ACC112 (cell line): ENCODE measurements around the gene RALGAPB.
"Not testable (repeated sequence)": the region's sequence is repeated elsewhere in the genome, so short reads cannot be mapped to it uniquely, and the experiment has no call there.

ENCODE experiments used
- H2AFZ ChIP-seq: fragments of 200-600 bp; sonication (generic); one replicate; pipeline ENCODE4 v1.6.0; 2017; ENCODE audit warnings: antibody characterized with exemption, low read length; ENCODE audit not compliant: unreplicated experiment
- H3K27ac ChIP-seq: fragments of 200-600 bp; sonication (generic); 2 replicates; pipeline ENCODE4 v1.5.1; 2014; ENCODE audit warnings: low read depth, mild to moderate bottlenecking, antibody characterized with exemption, low read length, moderate library complexity
- H3K27me3 ChIP-seq: fragments of 200-600 bp; sonication (generic); 2 replicates; pipeline ENCODE4 v1.6.1; 2014; ENCODE audit warnings: mild to moderate bottlenecking, antibody characterized with exemption, low read length, moderate library complexity, mixed read lengths; ENCODE audit not compliant: insufficient read depth
- H3K36me3 ChIP-seq: fragments of 200-600 bp; sonication (generic); 2 replicates; pipeline ENCODE4 v1.6.1; 2016; ENCODE audit warnings: mild to moderate bottlenecking, antibody characterized with exemption, low read length, moderate library complexity, mixed read lengths; ENCODE audit not compliant: insufficient read depth
- H3K4me1 ChIP-seq: fragments of 200-600 bp; sonication (generic); one replicate; pipeline ENCODE4 v1.6.1; 2016; ENCODE audit warnings: low read length, mixed read lengths; ENCODE audit not compliant: insufficient read depth, unreplicated experiment, control insufficient read depth
- H3K4me3 ChIP-seq: fragments of 200-600 bp; sonication (generic); 2 replicates; pipeline ENCODE4 v1.5.1; 2014; ENCODE audit warnings: mild to moderate bottlenecking, low read depth, low read length
- H3K79me2 ChIP-seq: fragments of 200-600 bp; sonication (generic); one replicate; pipeline ENCODE4 v1.6.0; 2016; ENCODE audit warnings: low read length; ENCODE audit not compliant: control insufficient read depth, unreplicated experiment, insufficient read depth

Gene RALGAPB

DNA sequence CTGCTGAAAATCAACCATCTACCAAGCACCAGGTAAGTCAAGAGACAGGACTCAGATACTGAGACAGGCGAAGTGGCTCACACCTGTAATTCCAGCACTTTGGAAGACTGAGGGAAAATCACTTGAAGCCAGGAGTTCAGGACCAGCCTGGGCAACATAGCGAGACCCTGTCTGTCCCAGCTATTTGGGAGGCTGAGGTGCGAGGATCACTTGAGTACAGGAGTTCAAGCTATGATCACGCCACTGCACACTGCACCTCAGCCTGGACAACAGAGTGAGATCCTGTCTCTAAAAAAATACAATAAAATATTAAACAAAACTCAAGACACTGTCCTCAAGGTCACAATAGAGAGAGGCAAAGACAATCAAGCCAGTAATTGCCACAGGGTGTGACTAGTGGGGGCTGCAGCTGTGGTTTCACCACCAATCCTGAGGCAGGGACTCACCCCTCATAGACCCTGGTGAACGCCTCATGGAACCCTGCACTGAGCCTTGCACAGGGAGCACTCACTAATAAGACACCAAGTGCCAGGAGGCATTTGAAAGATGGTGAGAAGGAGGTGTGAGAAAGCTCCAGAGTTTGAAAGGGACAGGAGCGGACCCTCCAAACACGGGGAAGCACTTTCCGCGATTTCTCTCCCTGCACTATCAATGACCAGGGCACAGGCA, 39.2 kb upstream of the RALGAPB start:
- no peak overlapping the region for H3K27ac ChIP-seq
- H3K4me3 ChIP-seq: peak overlapping the region; percentile 96
- H2AFZ ChIP-seq: no peak overlapping the region
- H3K27me3 ChIP-seq: no peaks in the 10 kb centered on the region
- peaks cover 32% of the 10 kb centered on the region for H3K4me1 ChIP-seq
- peaks cover 59% of the 10 kb centered on the region for H3K79me2 ChIP-seq
- peaks cover 49% of the 10 kb centered on the region for H3K36me3 ChIP-seq

DNA sequence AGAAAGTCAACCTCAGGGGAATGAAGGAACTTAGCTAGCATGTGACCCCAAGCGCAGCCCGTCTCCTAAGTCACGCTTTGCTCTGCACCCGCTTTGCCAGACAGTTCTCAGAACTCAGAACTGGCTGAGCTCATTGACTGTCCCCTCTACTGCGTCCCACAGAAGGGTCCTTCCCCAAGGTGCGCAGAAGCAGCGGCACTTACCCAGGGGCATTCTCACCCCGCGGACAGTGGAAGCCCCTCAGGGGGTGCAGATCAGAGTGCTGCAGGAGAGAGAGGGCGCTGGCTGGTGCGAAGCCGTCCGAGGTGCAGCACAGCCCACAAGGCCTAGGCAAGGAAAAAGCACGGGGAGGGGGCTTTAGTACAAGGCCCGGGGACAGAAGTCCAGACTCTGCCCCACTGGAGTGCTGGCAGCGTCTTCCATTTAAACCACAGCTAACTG, 38.3 kb upstream of the RALGAPB start:
- peaks cover 40% of the 10 kb centered on the region for H3K36me3 ChIP-seq
- H3K4me3 ChIP-seq: peak overlapping the region; percentile 96
- H3K79me2 ChIP-seq: peaks cover 51% of the 10 kb centered on the region
- peak overlapping the region; percentile 78 for H3K27ac ChIP-seq
- H2AFZ ChIP-seq: no peak overlapping the region
- H3K4me1 ChIP-seq: peaks cover 30% of the 10 kb centered on the region
- H3K27me3 ChIP-seq: no peaks in the 10 kb centered on the region

DNA sequence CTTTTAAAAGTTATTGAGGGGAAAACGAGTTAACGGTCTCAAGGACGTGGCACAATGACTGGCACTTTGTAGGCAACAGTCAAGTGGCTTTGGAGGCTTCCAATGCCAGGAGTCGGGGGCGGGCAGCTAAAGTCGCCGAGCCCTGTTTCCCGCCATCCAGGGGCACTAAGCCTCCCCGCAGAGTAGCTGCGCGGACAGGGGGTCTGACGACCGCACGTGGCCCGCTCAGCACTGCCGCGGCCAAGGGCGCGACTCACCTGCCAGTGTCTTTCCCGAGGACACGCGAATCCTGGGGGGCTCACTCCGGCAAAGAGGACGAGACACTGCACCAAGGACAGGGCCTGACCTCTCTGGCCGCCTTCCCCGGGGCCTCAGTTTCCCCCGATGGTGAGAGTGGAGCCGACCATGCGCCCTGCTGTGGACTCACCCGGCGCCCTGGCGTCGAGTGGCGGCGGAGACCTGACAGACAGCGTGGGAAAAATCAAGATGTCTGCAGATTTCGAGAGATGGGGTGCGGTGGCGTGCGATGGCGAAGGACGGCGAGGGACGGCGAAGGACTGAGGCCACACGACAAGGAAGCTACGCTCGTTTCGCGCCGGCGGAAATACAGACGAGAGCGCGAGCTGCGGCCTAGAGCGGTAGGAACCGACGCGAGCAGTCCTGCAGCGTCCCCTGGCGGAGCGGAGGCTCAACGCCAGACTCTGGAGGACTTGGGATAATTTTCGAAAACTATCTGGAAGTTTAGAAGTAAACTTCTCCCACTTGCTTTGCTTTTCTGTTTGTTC, 37.7 kb upstream of the RALGAPB start, which contains the start of gene SNHG17:
Gene SNHG17 (minus strand): TSS at position 559 of the 785 bp plus-strand sequence.
- H3K79me2 ChIP-seq: peaks cover 47% of the 10 kb centered on the region
- peaks cover 36% of the 10 kb centered on the region for H3K36me3 ChIP-seq

DNA sequence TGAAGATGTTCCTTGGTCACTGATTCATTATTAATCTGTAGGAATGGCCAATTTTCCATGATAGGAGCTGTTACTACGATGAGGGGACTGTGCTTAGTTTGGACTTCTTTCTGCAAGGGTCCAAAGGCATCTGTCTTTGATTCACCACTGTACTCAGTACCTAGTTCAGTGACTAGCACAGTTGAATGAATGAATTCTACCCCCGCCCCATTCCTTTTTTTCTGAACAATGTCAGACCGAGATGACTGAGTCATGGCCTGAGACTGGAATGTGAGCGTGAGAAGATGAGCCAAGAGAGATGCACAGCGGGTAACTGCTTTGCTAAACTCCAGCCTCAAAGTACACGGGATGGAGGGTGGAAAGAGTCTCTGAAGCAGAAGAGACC, 37.1 kb upstream of the RALGAPB start:
- Histone ChIP-seq H3K79me2 (peaks cover 46% of the 10 kb centered on the region), H3K27me3 (no peaks in the 10 kb centered on the region), H3K4me3 (peak overlapping the region; percentile 96), H3K36me3 (peaks cover 36% of the 10 kb centered on the region), H2AFZ (peak overlapping the region; percentile 48), H3K4me1 (peaks cover 30% of the 10 kb centered on the region), H3K27ac (peak overlapping the region; percentile 78)

More for the DNA sequence above, 37.7 kb upstream of the RALGAPB start, which contains the start of gene SNHG17:
- H3K4me1 ChIP-seq: peaks cover 30% of the 10 kb centered on the region
- peak within 1 kb of the TSS; percentile 78 for H3K27ac ChIP-seq
- H3K4me3 ChIP-seq: peak within 1 kb of the TSS; percentile 96
- H2AFZ ChIP-seq: peak within 1 kb of the TSS; percentile 48
- H3K27me3 ChIP-seq: no peaks in the 10 kb centered on the region

DNA sequence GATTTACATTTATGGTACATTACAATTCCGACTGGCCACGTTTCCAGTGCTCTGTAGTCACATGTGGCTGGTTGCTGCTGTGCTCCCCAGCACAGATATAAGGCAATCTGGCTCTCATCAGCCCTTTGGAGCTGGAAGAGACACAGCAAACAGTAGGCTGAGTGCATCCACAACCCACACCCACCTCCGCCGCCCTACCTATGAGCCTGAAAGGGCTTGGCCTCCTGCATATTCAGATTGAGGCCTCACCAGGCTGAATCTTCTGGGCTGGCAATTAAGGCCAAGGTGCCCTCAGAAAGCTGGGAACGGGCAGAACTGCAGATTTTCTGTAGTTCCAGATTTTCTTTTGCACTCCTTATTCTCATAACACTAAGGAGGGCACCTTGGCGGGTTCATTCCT, 34.8 kb upstream of the RALGAPB start:
- Histone ChIP-seq H3K36me3 (peaks cover 13% of the 10 kb centered on the region; the same call in 1 of the 2 replicates), H3K27me3 (no peaks in the 10 kb centered on the region), H3K4me1 (peaks cover 10% of the 10 kb centered on the region), H2AFZ (no peak overlapping the region), H3K27ac (no peak overlapping the region), H3K4me3 (no peak overlapping the region), H3K79me2 (peaks cover 24% of the 10 kb centered on the region)

DNA sequence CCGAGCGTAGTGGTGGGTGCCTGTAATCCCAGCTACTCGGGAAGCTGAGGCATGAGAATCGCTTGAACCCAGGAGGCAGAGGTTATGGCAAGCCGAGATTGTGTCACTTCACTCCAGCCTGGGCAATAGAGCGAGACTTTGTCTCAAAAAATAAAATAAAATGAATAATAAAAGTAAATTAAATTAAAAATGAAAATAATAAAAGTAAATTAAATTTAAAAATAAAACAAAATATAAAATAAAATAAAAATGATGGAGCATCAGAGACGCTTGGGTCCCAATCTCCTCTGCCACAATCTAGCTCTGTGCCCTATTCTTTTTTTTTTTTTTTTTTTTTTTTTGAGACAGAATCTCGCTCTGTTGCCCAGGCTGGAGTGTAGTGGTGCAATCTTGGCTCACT, 31.5 kb upstream of the RALGAPB start:
- not testable (repeated sequence) for H2AFZ ChIP-seq, H3K27me3 ChIP-seq, H3K27ac ChIP-seq, H3K79me2 ChIP-seq, H3K4me3 ChIP-seq, H3K4me1 ChIP-seq, H3K36me3 ChIP-seq

DNA sequence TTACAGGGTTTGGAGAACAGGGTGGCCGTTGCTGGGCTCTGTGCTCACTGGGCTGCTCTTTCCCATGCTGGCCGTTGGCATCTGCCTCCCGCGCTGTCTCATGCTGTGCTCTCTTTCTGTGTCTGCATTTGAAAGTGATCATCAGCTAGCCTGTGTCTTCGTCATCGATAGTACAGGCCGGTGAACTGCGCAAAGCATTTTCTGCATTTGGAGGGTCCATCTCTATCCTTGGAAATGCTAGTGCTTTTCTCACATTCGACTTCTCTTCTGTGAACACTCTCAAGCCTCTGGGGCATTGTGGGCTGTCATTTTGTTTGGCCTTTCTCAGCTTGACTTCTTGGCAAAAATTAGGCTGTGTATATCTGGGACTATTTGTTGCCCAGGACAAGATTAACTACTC, 30.7 kb upstream of the RALGAPB start:
- Histone ChIP-seq H3K36me3 (no peaks in the 10 kb centered on the region), H3K4me3 (no peak overlapping the region), H3K27me3 (no peaks in the 10 kb centered on the region), H2AFZ (no peak overlapping the region), H3K79me2 (no peaks in the 10 kb centered on the region), H3K4me1 (no peaks in the 10 kb centered on the region), H3K27ac (no peak overlapping the region)

DNA sequence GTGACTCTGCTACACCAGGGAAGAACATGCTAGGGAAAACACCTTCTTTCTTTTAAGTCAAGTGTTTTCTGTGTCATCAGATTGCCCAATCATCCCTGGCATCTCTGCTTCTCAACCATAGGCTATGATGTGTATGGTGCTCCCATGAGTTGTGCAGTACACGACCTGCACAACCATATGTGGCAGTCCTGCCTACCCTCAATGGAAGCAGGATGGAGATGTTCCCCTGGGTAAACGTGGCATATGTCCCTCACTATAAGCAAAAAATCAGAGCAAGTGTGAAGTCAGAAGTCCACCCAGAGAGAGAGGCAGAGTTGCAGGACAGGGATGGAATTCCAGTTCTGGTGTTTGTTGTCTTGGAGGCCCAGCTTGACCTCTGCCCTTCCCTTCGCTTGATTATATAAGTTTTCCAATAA, 27.3 kb upstream of the RALGAPB start:
- Histone ChIP-seq H2AFZ (peak overlapping the region; percentile 93), H3K4me1 (peaks cover 17% of the 10 kb centered on the region), H3K79me2 (peaks cover 4% of the 10 kb centered on the region), H3K27ac (no peak overlapping the region), H3K4me3 (no peak overlapping the region), H3K36me3 (peaks cover 11% of the 10 kb centered on the region; the same call in 1 of the 2 replicates), H3K27me3 (no peaks in the 10 kb centered on the region)

DNA sequence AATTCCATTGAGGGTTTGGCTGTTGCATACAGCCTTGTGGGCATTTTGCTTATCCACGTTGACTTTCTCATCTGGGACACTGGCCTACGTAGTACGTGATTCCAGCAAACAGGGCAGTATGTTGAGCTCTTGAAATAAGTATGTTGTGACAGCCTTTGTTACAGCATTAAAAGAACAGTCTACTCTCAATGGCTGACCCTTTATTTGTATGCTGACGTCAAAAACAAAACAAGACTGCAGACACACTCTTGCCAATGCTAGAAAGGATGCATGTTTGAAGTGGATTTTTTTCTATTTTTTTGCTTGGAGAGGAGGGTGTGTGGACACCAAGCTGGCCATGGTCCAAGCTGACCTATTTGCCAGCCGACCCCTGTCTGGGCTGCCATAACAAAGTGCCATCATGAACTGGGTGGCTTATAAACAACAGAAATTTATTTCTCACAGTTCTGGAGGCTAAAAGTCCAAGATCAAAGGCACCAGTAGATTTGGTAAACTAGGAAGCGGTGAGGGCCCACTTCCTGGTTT, 26.7 kb upstream of the RALGAPB start:
- Histone ChIP-seq H3K4me1 (peaks cover 22% of the 10 kb centered on the region), H3K79me2 (peaks cover 4% of the 10 kb centered on the region), H3K4me3 (peak overlapping the region; percentile 99), H3K27me3 (no peaks in the 10 kb centered on the region), H3K27ac (no peak overlapping the region), H2AFZ (peak overlapping the region; percentile 93), H3K36me3 (peaks cover 11% of the 10 kb centered on the region; the same call in 1 of the 2 replicates)

DNA sequence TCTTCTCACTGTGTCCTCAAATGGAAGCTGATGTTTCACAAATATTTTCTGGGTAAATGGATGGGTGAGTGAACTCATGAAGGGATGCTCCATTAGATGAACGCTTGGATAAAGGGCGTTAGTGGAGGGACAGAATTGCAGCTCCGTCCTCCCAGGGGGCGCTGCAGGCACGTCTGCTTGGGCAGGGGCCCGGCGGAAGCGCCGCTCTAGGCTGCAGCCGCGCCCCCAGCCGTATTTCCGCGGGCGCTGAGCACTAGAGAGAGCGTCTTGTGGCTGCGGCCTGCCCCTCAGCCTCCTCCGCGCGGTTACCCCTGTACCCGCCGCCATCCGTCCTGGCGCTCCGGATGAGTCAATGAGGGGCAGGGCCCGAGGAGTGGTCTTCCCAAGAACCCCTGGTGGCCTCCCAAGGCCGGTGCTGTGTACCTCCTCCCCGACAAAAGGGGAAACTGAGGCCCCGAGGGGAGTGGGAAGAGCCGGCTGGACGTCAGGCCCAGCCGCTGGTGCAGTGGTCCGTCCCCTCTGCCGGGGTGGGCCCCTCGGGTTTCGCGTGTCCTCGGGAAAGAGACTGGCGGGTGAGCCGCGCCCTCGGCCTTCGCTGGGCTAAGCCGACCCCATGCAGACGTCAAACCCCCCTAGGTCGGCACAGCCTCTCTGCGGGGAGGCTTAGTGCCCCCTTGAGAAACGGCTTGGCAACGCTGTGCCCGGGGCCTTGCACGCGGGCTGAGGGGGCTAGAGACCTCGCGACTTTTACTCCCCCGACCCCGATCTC, 26.0 kb upstream of the RALGAPB start:
- Histone ChIP-seq H3K36me3 (peaks cover 11% of the 10 kb centered on the region; the same call in 1 of the 2 replicates), H3K79me2 (peaks cover 4% of the 10 kb centered on the region), H3K27ac (peak overlapping the region; percentile 40; the same call in 1 of the 2 replicates), H3K4me1 (peaks cover 27% of the 10 kb centered on the region), H3K4me3 (peak overlapping the region; percentile 99), H2AFZ (peak overlapping the region; percentile 93), H3K27me3 (no peaks in the 10 kb centered on the region)
